Erythroblast (primary cell): Measurements from ENCODE around the gene ILRUN.

Experiments
- GATA1 ChIP-seq: IDR thresholded peaks from 2 replicates; pipeline ENCODE4 v1.6.1; 2011; ENCODE audit warnings: low read depth, mild to moderate bottlenecking, control low read depth, low read length, moderate library complexity
- POLR2A ChIP-seq: IDR thresholded peaks from 2 replicates; pipeline ENCODE4 v1.6.1; 2011; ENCODE audit warnings: mild to moderate bottlenecking, low read length

GRCh38 chr6:34695729-34696188, 808 bp downstream of the ILRUN start:
- no peak for TF ChIP-seq POLR2A
- TF ChIP-seq GATA1: no peak
